GM23338 (cell line): ENCODE results near the gene CACNA1B. TPM values are rescaled to one million over a fixed set of nuclear protein-coding genes. Genes with fewer than 3 reads are reported as not detected.

ENCODE experiments used
- ATAC-seq: fragments of 200-7000 bp; cut with Tn5 transposase; 3 replicates; pipeline ENCODE4 v1.9.1; 2020
- DNase-seq: peaks from one replicate; pipeline ENCODE4 v3.0.0-alpha.2; 2015; ENCODE audit warnings: low spot score
- H2AFZ ChIP-seq: fragments of 200-600 bp; sonication (generic); 2 replicates; pipeline ENCODE4 v1.8.0; 2016; ENCODE audit warnings: antibody characterized with exemption, mild to moderate bottlenecking, moderate library complexity
- H3F3A ChIP-seq: fragments of 200-600 bp; sonication (generic); replicated peaks from 2 replicates; pipeline ENCODE4 v1.8.0; 2017; ENCODE audit warnings: antibody characterized with exemption, mixed run types, low read depth
- H3K27ac ChIP-seq: fragments of 200-600 bp; sonication (generic); 2 replicates; pipeline ENCODE4 v1.6.1; 2016; ENCODE audit warnings: low read depth
- H3K27me3 ChIP-seq: fragments of 200-600 bp; sonication (generic); 2 replicates; pipeline ENCODE4 v1.8.0; 2016; ENCODE audit warnings: mild to moderate bottlenecking, mixed run types, moderate library complexity; ENCODE audit not compliant: insufficient read depth
- H3K36me3 ChIP-seq: fragments of 200-600 bp; sonication (generic); 2 replicates; pipeline ENCODE4 v1.8.0; 2016; ENCODE audit warnings: mild to moderate bottlenecking; ENCODE audit not compliant: insufficient read depth
- H3K4me1 ChIP-seq: fragments of 200-600 bp; sonication (generic); 2 replicates; pipeline ENCODE4 v1.8.0; 2016; ENCODE audit warnings: mild to moderate bottlenecking, moderate library complexity; ENCODE audit not compliant: insufficient read depth
- H3K4me2 ChIP-seq: fragments of 200-600 bp; sonication (generic); 2 replicates; pipeline ENCODE4 v1.7.1; 2017; ENCODE audit warnings: mixed run types
- H3K4me3 ChIP-seq: fragments of 200-600 bp; sonication (generic); 2 replicates; pipeline ENCODE4 v1.6.1; 2016; ENCODE audit warnings: mixed run types
- H3K79me2 ChIP-seq: fragments of 200-600 bp; sonication (generic); replicated peaks from 2 replicates; pipeline ENCODE4 v1.8.0; 2017; ENCODE audit warnings: mild to moderate bottlenecking; ENCODE audit not compliant: insufficient read depth
- H3K9me2 ChIP-seq: fragments of 200-600 bp; sonication (generic); 2 replicates; pipeline ENCODE4 v1.8.0; 2017; ENCODE audit not compliant: insufficient read depth
- H4K20me1 ChIP-seq: fragments of 200-600 bp; sonication (generic); replicated peaks from 2 replicates; pipeline ENCODE4 v1.8.0; 2017; ENCODE audit warnings: mild to moderate bottlenecking; ENCODE audit not compliant: insufficient read depth
- H3K27ac Mint-ChIP-seq: 2 replicates; pipeline ENCODE4 v1.8.0; 2020; ENCODE audit warnings: inconsistent platforms, mild to moderate bottlenecking, moderate library complexity, mixed read lengths
- H3K27me3 Mint-ChIP-seq: 3 replicates; pipeline ENCODE4 v1.8.0; 2022; ENCODE audit warnings: low read depth, mild to moderate bottlenecking, moderate library complexity, mixed read lengths, inconsistent platforms; ENCODE audit not compliant: insufficient read depth, poor library complexity
- H3K36me3 Mint-ChIP-seq: 3 replicates; pipeline ENCODE4 v1.8.0; 2021; ENCODE audit warnings: low read depth, mild to moderate bottlenecking, inconsistent platforms, moderate library complexity, mixed read lengths
- H3K4me1 Mint-ChIP-seq: 3 replicates; pipeline ENCODE4 v1.8.0; 2020; ENCODE audit warnings: mild to moderate bottlenecking, inconsistent platforms, mixed read lengths
- H3K4me3 Mint-ChIP-seq: 3 replicates; pipeline ENCODE4 v1.8.0; 2021; ENCODE audit warnings: moderate library complexity, mild to moderate bottlenecking, inconsistent platforms, mixed read lengths
- H3K9me3 Mint-ChIP-seq: 3 replicates; pipeline ENCODE4 v1.8.0; 2020; ENCODE audit warnings: moderate library complexity, mild to moderate bottlenecking, inconsistent platforms, mixed read lengths
- CTCF ChIP-seq, 2 experiments: fragments of 200-600 bp in 1 of 2; sonication (generic) in 1 of 2; conservative IDR thresholded peaks; 2 replicates each; pipeline versions ENCODE4 v1.5.1 to v1.6.1; 2016 to 2017; ENCODE audit warnings: antibody characterized with exemption in 2 of 2, low read depth in 2 of 2, mild to moderate bottlenecking in 2 of 2, moderate library complexity in 1 of 2
- ETS1 ChIP-seq: IDR thresholded peaks from 2 replicates; pipeline ENCODE4 v1.6.1; 2016; ENCODE audit warnings: antibody characterized with exemption
- EZH2phosphoT487 ChIP-seq: fragments of 200-600 bp; sonication (generic); IDR thresholded peaks from one replicate; pipeline ENCODE4 v1.8.1; 2018; ENCODE audit warnings: antibody characterized with exemption; ENCODE audit not compliant: unreplicated experiment
- JUNB ChIP-seq: IDR thresholded peaks from one replicate; pipeline ENCODE4 v1.6.1; 2016; ENCODE audit warnings: antibody characterized with exemption; ENCODE audit not compliant: unreplicated experiment
- NANOG ChIP-seq: IDR thresholded peaks from 2 replicates; pipeline ENCODE4 v1.6.1; 2016; ENCODE audit warnings: antibody characterized with exemption, borderline replicate concordance
- STAT1 ChIP-seq: IDR thresholded peaks from one replicate; pipeline ENCODE4 v1.6.1; 2016; ENCODE audit warnings: antibody characterized with exemption; ENCODE audit not compliant: unreplicated experiment
- ZNF114 ChIP-seq: fragments of 250-450 bp; sonication (Bioruptor Pico); IDR thresholded peaks from 2 replicates; pipeline ENCODE4 v1.5.0; 2020; ENCODE audit warnings: mild to moderate bottlenecking, moderate library complexity
- ZNF331 ChIP-seq: fragments of 250-450 bp; sonication (Bioruptor Pico); IDR thresholded peaks from 2 replicates; pipeline ENCODE4 v1.5.0; 2020; ENCODE audit warnings: low read depth, mild to moderate bottlenecking, moderate library complexity
- polyA plus RNA-seq: library from polyadenylated mRNA; unstranded; fragments of >200 nt; fragmentation: Nextera tagmentation; extraction: Ambion mirVana; gene quantifications from 2 replicates; pipeline ENCODE4 v1.2.1, GENCODE V29; 2016
- total RNA-seq: library from RNA; depleted of rRNA; stranded (reverse); fragments of >200 nt; shearing (Covaris generic); gene quantifications from 2 replicates; pipeline ENCODE4 v1.2.3, GENCODE V29; 2014
- TF ChIP-seq, protein P1 (sequence below): IDR thresholded peaks from one replicate; pipeline ENCODE4 v1.6.1; 2018; ENCODE audit warnings: antibody characterized with exemption; ENCODE audit not compliant: unreplicated experiment
- TF ChIP-seq, protein P2 (sequence below): fragments of 250-450 bp; sonication (Bioruptor Pico); IDR thresholded peaks from 2 replicates; pipeline ENCODE4 v1.5.0; 2020; ENCODE audit warnings: mild to moderate bottlenecking, moderate library complexity

CACNA1B gene
- total and polyA plus RNA-seq, 2 experiments from 2014 or later = 1.1 to 10.4 TPM

DNA sequence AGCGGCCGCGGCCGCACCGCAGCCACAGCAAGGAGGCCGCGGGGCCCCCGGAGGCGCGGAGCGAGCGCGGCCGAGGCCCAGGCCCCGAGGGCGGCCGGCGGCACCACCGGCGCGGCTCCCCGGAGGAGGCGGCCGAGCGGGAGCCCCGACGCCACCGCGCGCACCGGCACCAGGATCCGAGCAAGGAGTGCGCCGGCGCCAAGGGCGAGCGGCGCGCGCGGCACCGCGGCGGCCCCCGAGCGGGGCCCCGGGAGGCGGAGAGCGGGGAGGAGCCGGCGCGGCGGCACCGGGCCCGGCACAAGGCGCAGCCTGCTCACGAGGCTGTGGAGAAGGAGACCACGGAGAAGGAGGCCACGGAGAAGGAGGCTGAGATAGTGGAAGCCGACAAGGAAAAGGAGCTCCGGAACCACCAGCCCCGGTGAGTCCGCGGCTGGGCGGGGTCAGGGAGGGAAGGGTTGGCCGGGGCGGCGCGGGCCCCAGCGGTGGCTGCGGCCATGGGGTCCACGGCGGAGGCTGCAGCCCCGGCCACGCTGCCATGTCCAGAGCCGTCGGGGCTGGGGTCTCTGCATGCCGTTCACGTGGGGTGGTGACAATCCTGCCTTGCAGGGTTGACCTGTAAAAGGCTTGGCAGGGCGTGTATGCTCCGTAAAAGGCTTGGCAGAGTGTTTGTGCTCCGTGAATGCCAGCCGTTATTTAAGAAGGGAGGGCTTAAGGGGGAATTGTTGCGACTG is 146.0 kb downstream of the CACNA1B start:
- TF ChIP-seq, protein P1, sequence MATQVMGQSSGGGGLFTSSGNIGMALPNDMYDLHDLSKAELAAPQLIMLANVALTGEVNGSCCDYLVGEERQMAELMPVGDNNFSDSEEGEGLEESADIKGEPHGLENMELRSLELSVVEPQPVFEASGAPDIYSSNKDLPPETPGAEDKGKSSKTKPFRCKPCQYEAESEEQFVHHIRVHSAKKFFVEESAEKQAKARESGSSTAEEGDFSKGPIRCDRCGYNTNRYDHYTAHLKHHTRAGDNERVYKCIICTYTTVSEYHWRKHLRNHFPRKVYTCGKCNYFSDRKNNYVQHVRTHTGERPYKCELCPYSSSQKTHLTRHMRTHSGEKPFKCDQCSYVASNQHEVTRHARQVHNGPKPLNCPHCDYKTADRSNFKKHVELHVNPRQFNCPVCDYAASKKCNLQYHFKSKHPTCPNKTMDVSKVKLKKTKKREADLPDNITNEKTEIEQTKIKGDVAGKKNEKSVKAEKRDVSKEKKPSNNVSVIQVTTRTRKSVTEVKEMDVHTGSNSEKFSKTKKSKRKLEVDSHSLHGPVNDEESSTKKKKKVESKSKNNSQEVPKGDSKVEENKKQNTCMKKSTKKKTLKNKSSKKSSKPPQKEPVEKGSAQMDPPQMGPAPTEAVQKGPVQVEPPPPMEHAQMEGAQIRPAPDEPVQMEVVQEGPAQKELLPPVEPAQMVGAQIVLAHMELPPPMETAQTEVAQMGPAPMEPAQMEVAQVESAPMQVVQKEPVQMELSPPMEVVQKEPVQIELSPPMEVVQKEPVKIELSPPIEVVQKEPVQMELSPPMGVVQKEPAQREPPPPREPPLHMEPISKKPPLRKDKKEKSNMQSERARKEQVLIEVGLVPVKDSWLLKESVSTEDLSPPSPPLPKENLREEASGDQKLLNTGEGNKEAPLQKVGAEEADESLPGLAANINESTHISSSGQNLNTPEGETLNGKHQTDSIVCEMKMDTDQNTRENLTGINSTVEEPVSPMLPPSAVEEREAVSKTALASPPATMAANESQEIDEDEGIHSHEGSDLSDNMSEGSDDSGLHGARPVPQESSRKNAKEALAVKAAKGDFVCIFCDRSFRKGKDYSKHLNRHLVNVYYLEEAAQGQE = no peak
- TF ChIP-seq STAT1 (no peak), NANOG (no peak), CTCF (conservative IDR thresholded peaks at IDR 0.05; ENCODE audit: low read depth in 2 of 2) (no peak), ZNF331 (no peak), ETS1 (no peak), JUNB (no peak), ZNF114 (no peak), EZH2phosphoT487 (no peak)
- TF ChIP-seq, protein P2, sequence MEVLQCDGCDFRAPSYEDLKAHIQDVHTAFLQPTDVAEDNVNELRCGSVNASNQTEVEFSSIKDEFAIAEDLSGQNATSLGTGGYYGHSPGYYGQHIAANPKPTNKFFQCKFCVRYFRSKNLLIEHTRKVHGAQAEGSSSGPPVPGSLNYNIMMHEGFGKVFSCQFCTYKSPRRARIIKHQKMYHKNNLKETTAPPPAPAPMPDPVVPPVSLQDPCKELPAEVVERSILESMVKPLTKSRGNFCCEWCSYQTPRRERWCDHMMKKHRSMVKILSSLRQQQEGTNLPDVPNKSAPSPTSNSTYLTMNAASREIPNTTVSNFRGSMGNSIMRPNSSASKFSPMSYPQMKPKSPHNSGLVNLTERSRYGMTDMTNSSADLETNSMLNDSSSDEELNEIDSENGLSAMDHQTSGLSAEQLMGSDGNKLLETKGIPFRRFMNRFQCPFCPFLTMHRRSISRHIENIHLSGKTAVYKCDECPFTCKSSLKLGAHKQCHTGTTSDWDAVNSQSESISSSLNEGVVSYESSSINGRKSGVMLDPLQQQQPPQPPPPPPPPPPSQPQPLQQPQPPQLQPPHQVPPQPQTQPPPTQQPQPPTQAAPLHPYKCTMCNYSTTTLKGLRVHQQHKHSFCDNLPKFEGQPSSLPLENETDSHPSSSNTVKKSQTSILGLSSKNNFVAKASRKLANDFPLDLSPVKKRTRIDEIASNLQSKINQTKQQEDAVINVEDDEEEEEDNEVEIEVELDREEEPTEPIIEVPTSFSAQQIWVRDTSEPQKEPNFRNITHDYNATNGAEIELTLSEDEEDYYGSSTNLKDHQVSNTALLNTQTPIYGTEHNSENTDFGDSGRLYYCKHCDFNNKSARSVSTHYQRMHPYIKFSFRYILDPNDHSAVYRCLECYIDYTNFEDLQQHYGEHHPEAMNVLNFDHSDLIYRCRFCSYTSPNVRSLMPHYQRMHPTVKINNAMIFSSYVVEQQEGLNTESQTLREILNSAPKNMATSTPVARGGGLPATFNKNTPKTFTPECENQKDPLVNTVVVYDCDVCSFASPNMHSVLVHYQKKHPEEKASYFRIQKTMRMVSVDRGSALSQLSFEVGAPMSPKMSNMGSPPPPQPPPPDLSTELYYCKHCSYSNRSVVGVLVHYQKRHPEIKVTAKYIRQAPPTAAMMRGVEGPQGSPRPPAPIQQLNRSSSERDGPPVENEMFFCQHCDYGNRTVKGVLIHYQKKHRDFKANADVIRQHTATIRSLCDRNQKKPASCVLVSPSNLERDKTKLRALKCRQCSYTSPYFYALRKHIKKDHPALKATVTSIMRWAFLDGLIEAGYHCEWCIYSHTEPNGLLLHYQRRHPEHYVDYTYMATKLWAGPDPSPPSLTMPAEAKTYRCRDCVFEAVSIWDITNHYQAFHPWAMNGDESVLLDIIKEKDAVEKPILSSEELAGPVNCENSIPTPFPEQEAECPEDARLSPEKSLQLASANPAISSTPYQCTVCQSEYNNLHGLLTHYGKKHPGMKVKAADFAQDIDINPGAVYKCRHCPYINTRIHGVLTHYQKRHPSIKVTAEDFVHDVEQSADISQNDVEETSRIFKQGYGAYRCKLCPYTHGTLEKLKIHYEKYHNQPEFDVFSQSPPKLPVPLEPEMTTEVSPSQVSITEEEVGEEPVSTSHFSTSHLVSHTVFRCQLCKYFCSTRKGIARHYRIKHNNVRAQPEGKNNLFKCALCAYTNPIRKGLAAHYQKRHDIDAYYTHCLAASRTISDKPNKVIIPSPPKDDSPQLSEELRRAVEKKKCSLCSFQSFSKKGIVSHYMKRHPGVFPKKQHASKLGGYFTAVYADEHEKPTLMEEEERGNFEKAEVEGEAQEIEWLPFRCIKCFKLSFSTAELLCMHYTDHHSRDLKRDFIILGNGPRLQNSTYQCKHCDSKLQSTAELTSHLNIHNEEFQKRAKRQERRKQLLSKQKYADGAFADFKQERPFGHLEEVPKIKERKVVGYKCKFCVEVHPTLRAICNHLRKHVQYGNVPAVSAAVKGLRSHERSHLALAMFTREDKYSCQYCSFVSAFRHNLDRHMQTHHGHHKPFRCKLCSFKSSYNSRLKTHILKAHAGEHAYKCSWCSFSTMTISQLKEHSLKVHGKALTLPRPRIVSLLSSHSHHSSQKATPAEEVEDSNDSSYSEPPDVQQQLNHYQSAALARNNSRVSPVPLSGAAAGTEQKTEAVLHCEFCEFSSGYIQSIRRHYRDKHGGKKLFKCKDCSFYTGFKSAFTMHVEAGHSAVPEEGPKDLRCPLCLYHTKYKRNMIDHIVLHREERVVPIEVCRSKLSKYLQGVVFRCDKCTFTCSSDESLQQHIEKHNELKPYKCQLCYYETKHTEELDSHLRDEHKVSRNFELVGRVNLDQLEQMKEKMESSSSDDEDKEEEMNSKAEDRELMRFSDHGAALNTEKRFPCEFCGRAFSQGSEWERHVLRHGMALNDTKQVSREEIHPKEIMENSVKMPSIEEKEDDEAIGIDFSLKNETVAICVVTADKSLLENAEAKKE = no peak
- H3K4me1 ChIP-seq = no peaks in the 10 kb centered on the region
- H3K27me3 ChIP-seq = peaks cover 8% of the 10 kb centered on the region
- H3K27me3 Mint-ChIP-seq = peaks cover 11% of the 10 kb centered on the region
- DNase-seq = peak; percentile 62
- H3K36me3 ChIP-seq = no peaks in the 10 kb centered on the region
- H3K27ac ChIP-seq = no peak overlapping the region
- peaks cover 3% of the 10 kb centered on the region for H3K4me1 Mint-ChIP-seq
- H3K36me3 Mint-ChIP-seq = peaks cover 18% of the 10 kb centered on the region
- no peaks in the 10 kb centered on the region for H3K79me2 ChIP-seq
- peak overlapping the region; percentile 86 for H2AFZ ChIP-seq
- no peaks in the 10 kb centered on the region for H3K9me2 ChIP-seq
- H3F3A ChIP-seq = no peaks in the 10 kb centered on the region; the same call in 1 of the 2 replicates
- H3K4me3 ChIP-seq = peak overlapping the region; percentile 61
- H3K27ac Mint-ChIP-seq = no peak overlapping the region; the same call in 1 of the 2 replicates
- H3K4me3 Mint-ChIP-seq = peak overlapping the region; percentile 72
- ATAC-seq = peak; percentile 19
- H4K20me1 ChIP-seq = no peaks in the 10 kb centered on the region
- H3K9me3 Mint-ChIP-seq = no peaks in the 10 kb centered on the region
- H3K4me2 ChIP-seq = peak overlapping the region; percentile 84
